Measurements from ENCODE around the gene ARAP3. TPM values are rescaled to one million over a fixed set of nuclear protein-coding genes. Genes with fewer than 3 reads are reported as not detected.

Gene ARAP3
- total and polyA plus RNA-seq, 2 experiments from 2014 or later: 18.4 to 33.2 TPM

- Histone ChIP-seq H3F3A (replicated peaks; ENCODE audit: low read depth) (0 out of 2 replicates have a peak, but pooled peaks cover 14% of the 10 kb centered on the region), H3K27me3 (ENCODE audit: insufficient read depth) (peaks cover 3% of the 10 kb centered on the region; the same call in 1 of the 2 replicates), H3K4me2 (peak within 1 kb of the TSS; percentile 95), H3K79me2 (replicated peaks; ENCODE audit: insufficient read depth) (peaks cover 49% of the 10 kb centered on the region), H4K20me1 (replicated peaks; ENCODE audit: insufficient read depth) (peaks cover 27% of the 10 kb centered on the region), H3K4me3 (peak within 1 kb of the TSS; percentile 99), H3K4me1 (ENCODE audit: insufficient read depth) (peaks cover 20% of the 10 kb centered on the region), H3K36me3 (ENCODE audit: insufficient read depth) (0 out of 2 replicates have a peak, but pooled peaks cover 6% of the 10 kb centered on the region), H2AFZ (peak within 1 kb of the TSS; percentile 97), H3K9me2 (ENCODE audit: insufficient read depth) (no peaks in the 10 kb centered on the region), H3K27ac (ENCODE audit: low read depth) (peak within 1 kb of the TSS; percentile 90)
- peak within 1 kb of the TSS; percentile 81 for H3K27ac Mint-ChIP-seq
- H3K4me3 Mint-ChIP-seq: peak within 1 kb of the TSS; percentile 91
- H3K9me3 Mint-ChIP-seq: no peaks in the 10 kb centered on the region
- no peak for TF ChIP-seq EZH2phosphoT487 (IDR thresholded peaks at IDR 0.05; ENCODE audit: unreplicated experiment)
- TF ChIP-seq CREB1 (CRISPR knock-in tag; IDR thresholded peaks at IDR 0.05; ENCODE audit: low read depth): peak; percentile 65
- TF ChIP-seq, protein P1, sequence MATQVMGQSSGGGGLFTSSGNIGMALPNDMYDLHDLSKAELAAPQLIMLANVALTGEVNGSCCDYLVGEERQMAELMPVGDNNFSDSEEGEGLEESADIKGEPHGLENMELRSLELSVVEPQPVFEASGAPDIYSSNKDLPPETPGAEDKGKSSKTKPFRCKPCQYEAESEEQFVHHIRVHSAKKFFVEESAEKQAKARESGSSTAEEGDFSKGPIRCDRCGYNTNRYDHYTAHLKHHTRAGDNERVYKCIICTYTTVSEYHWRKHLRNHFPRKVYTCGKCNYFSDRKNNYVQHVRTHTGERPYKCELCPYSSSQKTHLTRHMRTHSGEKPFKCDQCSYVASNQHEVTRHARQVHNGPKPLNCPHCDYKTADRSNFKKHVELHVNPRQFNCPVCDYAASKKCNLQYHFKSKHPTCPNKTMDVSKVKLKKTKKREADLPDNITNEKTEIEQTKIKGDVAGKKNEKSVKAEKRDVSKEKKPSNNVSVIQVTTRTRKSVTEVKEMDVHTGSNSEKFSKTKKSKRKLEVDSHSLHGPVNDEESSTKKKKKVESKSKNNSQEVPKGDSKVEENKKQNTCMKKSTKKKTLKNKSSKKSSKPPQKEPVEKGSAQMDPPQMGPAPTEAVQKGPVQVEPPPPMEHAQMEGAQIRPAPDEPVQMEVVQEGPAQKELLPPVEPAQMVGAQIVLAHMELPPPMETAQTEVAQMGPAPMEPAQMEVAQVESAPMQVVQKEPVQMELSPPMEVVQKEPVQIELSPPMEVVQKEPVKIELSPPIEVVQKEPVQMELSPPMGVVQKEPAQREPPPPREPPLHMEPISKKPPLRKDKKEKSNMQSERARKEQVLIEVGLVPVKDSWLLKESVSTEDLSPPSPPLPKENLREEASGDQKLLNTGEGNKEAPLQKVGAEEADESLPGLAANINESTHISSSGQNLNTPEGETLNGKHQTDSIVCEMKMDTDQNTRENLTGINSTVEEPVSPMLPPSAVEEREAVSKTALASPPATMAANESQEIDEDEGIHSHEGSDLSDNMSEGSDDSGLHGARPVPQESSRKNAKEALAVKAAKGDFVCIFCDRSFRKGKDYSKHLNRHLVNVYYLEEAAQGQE (IDR thresholded peaks at IDR 0.05; ENCODE audit: unreplicated experiment): no peak
- TF ChIP-seq ZNF114 (CRISPR knock-in tag; IDR thresholded peaks at IDR 0.05): no peak
- no peak for TF ChIP-seq STAT1 (IDR thresholded peaks at IDR 0.05; ENCODE audit: unreplicated experiment)
- no peak for TF ChIP-seq NANOG (IDR thresholded peaks at IDR 0.05; ENCODE audit: borderline replicate concordance)
- peak; percentile 79 for TF ChIP-seq POLR2AphosphoS5 (IDR thresholded peaks at IDR 0.05; ENCODE audit: low read depth)
- TF ChIP-seq ETS1 (IDR thresholded peaks at IDR 0.05): no peak
- peak; percentile 79 for ATAC-seq
- H3K27me3 Mint-ChIP-seq (ENCODE audit: insufficient read depth, low read depth, poor library complexity): peaks cover 8% of the 10 kb centered on the region
- H3K36me3 Mint-ChIP-seq (ENCODE audit: low read depth): peaks cover 31% of the 10 kb centered on the region
- peak; percentile 95 for DNase-seq (ENCODE audit: low spot score)
- H3K4me1 Mint-ChIP-seq: peaks cover 29% of the 10 kb centered on the region
Measured at GRCh38 chr5:141636413-141637122, 45.5 kb downstream of the ARAP3 start, which contains the start of the genes HDAC3 and RELL2. TSS of gene HDAC3 (minus strand) at chr5:141636849. CDS start at chr5:141636790, 59 bp downstream. TSS of gene RELL2 (plus strand) at chr5:141636997. CDS start at chr5:141638226, 1,229 bp downstream.

DNA sequence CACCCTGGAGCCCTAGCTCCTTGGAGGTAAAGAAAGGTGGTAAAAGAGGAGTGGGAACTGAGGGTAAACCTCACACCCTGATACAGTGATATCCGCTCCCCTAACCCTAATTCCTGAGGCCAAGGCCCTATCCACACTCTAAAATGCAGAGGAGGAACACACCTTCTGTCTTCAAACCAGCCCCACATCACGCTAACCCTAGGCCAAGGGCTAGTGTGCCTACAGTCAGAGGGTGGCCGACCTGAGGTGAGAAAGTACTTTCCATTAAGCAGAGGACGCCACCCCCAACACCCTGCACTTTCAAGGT lies 46.0 kb downstream of the ARAP3 start:
- peak overlapping the region; percentile 90 for H3K27ac ChIP-seq (ENCODE audit: low read depth)
- peaks cover 54% of the 10 kb centered on the region for H3K79me2 ChIP-seq (replicated peaks; ENCODE audit: insufficient read depth)
- Mint-ChIP-seq H3K4me1 (peaks cover 29% of the 10 kb centered on the region), H3K9me3 (no peaks in the 10 kb centered on the region), H3K4me3 (peak overlapping the region; percentile 91), H3K36me3 (ENCODE audit: low read depth) (peaks cover 26% of the 10 kb centered on the region), H3K27me3 (ENCODE audit: insufficient read depth, low read depth, poor library complexity) (peaks cover 8% of the 10 kb centered on the region), H3K27ac (peak overlapping the region; percentile 81)
- H2AFZ ChIP-seq: no peak overlapping the region
- H3K9me2 ChIP-seq (ENCODE audit: insufficient read depth): no peaks in the 10 kb centered on the region
- H3K27me3 ChIP-seq (ENCODE audit: insufficient read depth): peaks cover 3% of the 10 kb centered on the region; the same call in 1 of the 2 replicates
- H3F3A ChIP-seq (replicated peaks; ENCODE audit: low read depth): 0 out of 2 replicates have a peak, but pooled peaks cover 14% of the 10 kb centered on the region
- peak overlapping the region; percentile 99 for H3K4me3 ChIP-seq
- 0 out of 2 replicates have a peak, but pooled peaks cover 6% of the 10 kb centered on the region for H3K36me3 ChIP-seq (ENCODE audit: insufficient read depth)
- H4K20me1 ChIP-seq (replicated peaks; ENCODE audit: insufficient read depth): peaks cover 26% of the 10 kb centered on the region
- DNase-seq (ENCODE audit: low spot score): no peak
- ATAC-seq: no peak
- TF ChIP-seq EZH2 (IDR thresholded peaks at IDR 0.05; ENCODE audit: low read depth, unreplicated experiment): no peak
- TF ChIP-seq ETS1 (IDR thresholded peaks at IDR 0.05): no peak
- TF ChIP-seq POLR2AphosphoS5 (IDR thresholded peaks at IDR 0.05; ENCODE audit: low read depth): no peak
- H3K4me2 ChIP-seq: peak overlapping the region; percentile 95
- peaks cover 20% of the 10 kb centered on the region for H3K4me1 ChIP-seq (ENCODE audit: insufficient read depth)
